ENCODE results near the gene ERICH6. TPM values are rescaled to one million over a fixed set of nuclear protein-coding genes. Genes with fewer than 3 reads are reported as not detected.

ERICH6 gene
- total RNA-seq (2022; extraction: Qiagen RNA extraction; ENCODE audit: low read depth), result 0.05 TPM in 1 of 5 replicates, not detected in the others

DNA sequence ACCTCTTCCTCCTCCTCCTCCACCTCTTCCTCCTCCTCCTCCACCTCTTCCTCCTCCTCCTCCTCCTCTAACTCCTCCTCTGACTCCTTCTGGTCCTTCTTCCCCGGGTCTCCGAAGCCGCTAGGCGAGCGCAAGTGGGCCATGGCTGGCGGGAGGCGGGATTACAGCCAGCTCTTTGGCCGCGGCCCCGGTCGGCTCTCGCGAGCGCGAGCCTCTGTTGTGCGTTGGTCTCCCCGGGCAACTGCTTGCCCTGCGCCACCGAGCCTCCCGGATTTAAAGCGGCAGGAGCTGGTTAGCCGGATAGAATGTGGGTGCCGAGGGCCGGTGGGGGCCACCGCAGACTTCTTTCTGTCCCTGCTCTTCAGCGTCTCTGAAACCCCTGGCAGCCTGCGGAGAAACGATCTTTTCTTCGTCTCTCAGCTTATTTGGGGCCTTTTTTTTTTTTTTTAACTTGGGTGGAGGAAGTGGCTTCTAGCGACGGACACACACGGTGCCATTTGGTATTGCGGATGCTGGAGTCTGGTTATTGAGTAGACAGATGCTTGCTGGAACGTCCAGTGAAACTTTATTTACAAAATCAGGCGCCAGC is at the start of gene ERICH6:
Gene ERICH6, minus strand, starts transcription at position 165 of the 589 bp plus-strand sequence. Its CDS starts 22 bp downstream, at position 143.

Other genes starting within 250 kb of the ERICH6 start
- gene SERP1, start 157.4 kb downstream of the ERICH6 start, total RNA-seq (2022; extraction: Qiagen RNA extraction; ENCODE audit: low read depth), result 53.5 to 116 TPM (median 98.7 TPM) in 5 replicates
- gene EIF2A, start 157.1 kb downstream of the ERICH6 start, total RNA-seq (2022; extraction: Qiagen RNA extraction; ENCODE audit: low read depth), result 67.7 to 100 TPM (median 73.9 TPM) in 5 replicates
- gene SELENOT, start 100.6 kb downstream of the ERICH6 start, total RNA-seq (2022; extraction: Qiagen RNA extraction; ENCODE audit: low read depth), result 84.6 to 117 TPM (median 112 TPM) in 5 replicates
- 13.2 to 19.7 TPM (median 18.9 TPM) in 5 replicates for gene SIAH2, start 59.2 kb upstream of the ERICH6 start, total RNA-seq (2022; extraction: Qiagen RNA extraction; ENCODE audit: low read depth)
- gene MINDY4B, start 201.5 kb upstream of the ERICH6 start, total RNA-seq (2022; extraction: Qiagen RNA extraction; ENCODE audit: low read depth), result not detected in 5 replicates